ENCODE results near the gene BYSL.

BYSL gene

GRCh38 chr6:41877051-41877680 lies 44.1 kb upstream of the BYSL start:
- Histone ChIP-seq H4K91ac (ENCODE audit: low read depth, low read length) (no peak overlapping the region), H2BK5ac (ENCODE audit: low read depth, low read length, poor library complexity) (no peak overlapping the region), H3K4me2 (ENCODE audit: low read length) (no peak overlapping the region), H2AFZ (ENCODE audit: insufficient read depth, low read length, poor library complexity) (no peak overlapping the region), H2BK12ac (ENCODE audit: low read length) (no peak overlapping the region), H3K79me2 (ENCODE audit: control insufficient read depth, insufficient read depth, low read length, poor library complexity) (no peaks in the 10 kb centered on the region), H4K12ac (ENCODE audit: low read depth, low read length) (no peak overlapping the region), H3K9me3 (ENCODE audit: insufficient read depth, low read depth, low read length) (no peaks in the 10 kb centered on the region), H3K4ac (ENCODE audit: low read depth, low read length) (no peak overlapping the region), H3K27ac (ENCODE audit: low read depth, low read length) (no peak overlapping the region), H3K79me1 (ENCODE audit: low read length) (no peaks in the 10 kb centered on the region), H3K14ac (ENCODE audit: low read length) (no peak overlapping the region), H3K23ac (ENCODE audit: low read length) (no peak overlapping the region), H2BK120ac (ENCODE audit: insufficient read depth, low read length, poor library complexity) (no peak overlapping the region), H4K8ac (ENCODE audit: low read depth, low read length) (no peak overlapping the region), H3K4me1 (ENCODE audit: control insufficient read depth in 1 of 2, insufficient read depth in 2 of 2, low read length in 2 of 2) (no peaks in the 10 kb centered on the region), H3K18ac (ENCODE audit: low read length) (no peak overlapping the region), H3K36me3 (ENCODE audit: control insufficient read depth in 1 of 2, insufficient read depth in 2 of 2, low read length in 2 of 2) (peaks cover 0 to 3% of the 10 kb centered on the region in 2 experiments), H3K4me3 (ENCODE audit: low read depth, low read length) (no peak overlapping the region), H2AK5ac (ENCODE audit: low read length) (no peak overlapping the region), H3K27me3 (ENCODE audit: insufficient read depth, low read length) (no peaks in the 10 kb centered on the region), H3K9ac (ENCODE audit: low read length) (no peak overlapping the region)
- WGBS (ENCODE audit: extremely low coverage, insufficient coverage, insufficient read length): no CpG with 5 or more reads among the region's 2 CpGs
- DNase-seq: no peak

- DNase-seq: peak in 1 of 2 donors; percentile 32
- Histone ChIP-seq H3K27me3 (ENCODE audit: insufficient read depth, low read length) (no peaks in the 10 kb centered on the region), H2BK12ac (ENCODE audit: low read length) (no peak overlapping the region), H3K27ac (ENCODE audit: low read depth, low read length) (no peak overlapping the region), H3K9me3 (ENCODE audit: insufficient read depth, low read depth, low read length) (no peaks in the 10 kb centered on the region), H4K12ac (ENCODE audit: low read depth, low read length) (no peak overlapping the region), H3K79me2 (ENCODE audit: control insufficient read depth, insufficient read depth, low read length, poor library complexity) (no peaks in the 10 kb centered on the region), H3K9ac (ENCODE audit: low read length) (no peak overlapping the region), H3K23ac (ENCODE audit: low read length) (no peak overlapping the region), H3K36me3 (ENCODE audit: control insufficient read depth in 1 of 2, insufficient read depth in 2 of 2, low read length in 2 of 2) (peaks cover 0 to 3% of the 10 kb centered on the region in 2 experiments), H2AK5ac (ENCODE audit: low read length) (no peak overlapping the region), H2BK120ac (ENCODE audit: insufficient read depth, low read length, poor library complexity) (no peak overlapping the region), H3K4me1 (ENCODE audit: control insufficient read depth in 1 of 2, insufficient read depth in 2 of 2, low read length in 2 of 2) (no peaks in the 10 kb centered on the region), H3K79me1 (ENCODE audit: low read length) (no peaks in the 10 kb centered on the region), H3K18ac (ENCODE audit: low read length) (no peak overlapping the region), H3K14ac (ENCODE audit: low read length) (no peak overlapping the region), H2BK5ac (ENCODE audit: low read depth, low read length, poor library complexity) (no peak overlapping the region), H4K8ac (ENCODE audit: low read depth, low read length) (no peak overlapping the region), H3K4ac (ENCODE audit: low read depth, low read length) (no peak overlapping the region), H3K4me2 (ENCODE audit: low read length) (no peak overlapping the region), H4K91ac (ENCODE audit: low read depth, low read length) (no peak overlapping the region), H3K4me3 (ENCODE audit: low read depth, low read length) (no peak overlapping the region), H2AFZ (ENCODE audit: insufficient read depth, low read length, poor library complexity) (no peak overlapping the region)
- no CpG with 5 or more reads among the region's 2 CpGs for WGBS (ENCODE audit: extremely low coverage, insufficient coverage, insufficient read length)
These were observed 43.1 kb upstream of the BYSL start for GRCh38 chr6:41878246-41878645.

GRCh38 chr6:41878961-41879405 lies 42.3 kb upstream of the BYSL start:
- Histone ChIP-seq H3K36me3 (ENCODE audit: control insufficient read depth in 1 of 2, insufficient read depth in 2 of 2, low read length in 2 of 2) (peaks cover 0 to 3% of the 10 kb centered on the region in 2 experiments), H3K4me1 (ENCODE audit: control insufficient read depth in 1 of 2, insufficient read depth in 2 of 2, low read length in 2 of 2) (no peaks in the 10 kb centered on the region), H2BK5ac (ENCODE audit: low read depth, low read length, poor library complexity) (no peak overlapping the region), H3K14ac (ENCODE audit: low read length) (no peak overlapping the region), H2BK120ac (ENCODE audit: insufficient read depth, low read length, poor library complexity) (no peak overlapping the region), H3K79me2 (ENCODE audit: control insufficient read depth, insufficient read depth, low read length, poor library complexity) (no peaks in the 10 kb centered on the region), H4K8ac (ENCODE audit: low read depth, low read length) (no peak overlapping the region), H3K4ac (ENCODE audit: low read depth, low read length) (no peak overlapping the region), H3K4me2 (ENCODE audit: low read length) (no peak overlapping the region), H3K79me1 (ENCODE audit: low read length) (no peaks in the 10 kb centered on the region), H3K18ac (ENCODE audit: low read length) (no peak overlapping the region), H2AFZ (ENCODE audit: insufficient read depth, low read length, poor library complexity) (no peak overlapping the region), H4K91ac (ENCODE audit: low read depth, low read length) (no peak overlapping the region), H3K27me3 (ENCODE audit: insufficient read depth, low read length) (no peaks in the 10 kb centered on the region), H2BK12ac (ENCODE audit: low read length) (no peak overlapping the region), H3K27ac (ENCODE audit: low read depth, low read length) (no peak overlapping the region), H3K4me3 (ENCODE audit: low read depth, low read length) (no peak overlapping the region), H4K12ac (ENCODE audit: low read depth, low read length) (no peak overlapping the region), H3K9me3 (ENCODE audit: insufficient read depth, low read depth, low read length) (no peaks in the 10 kb centered on the region), H3K9ac (ENCODE audit: low read length) (no peak overlapping the region), H3K23ac (ENCODE audit: low read length) (no peak overlapping the region), H2AK5ac (ENCODE audit: low read length) (no peak overlapping the region)
- no CpG with 5 or more reads among the region's 5 CpGs for WGBS (ENCODE audit: extremely low coverage, insufficient coverage, insufficient read length)
- DNase-seq: peak; percentile 20 to 62

- no peak overlapping the region for H2BK12ac ChIP-seq (ENCODE audit: low read length)
- no peak overlapping the region for H2AK5ac ChIP-seq (ENCODE audit: low read length)
- H2BK120ac ChIP-seq (ENCODE audit: insufficient read depth, low read length, poor library complexity): no peak overlapping the region
- WGBS (ENCODE audit: extremely low coverage, insufficient coverage, insufficient read length): no CpG with 5 or more reads among the region's 1 CpG
- no peak overlapping the region for H4K12ac ChIP-seq (ENCODE audit: low read depth, low read length)
- H3K79me2 ChIP-seq (ENCODE audit: control insufficient read depth, insufficient read depth, low read length, poor library complexity): no peaks in the 10 kb centered on the region
- H3K4me1 ChIP-seq (ENCODE audit: control insufficient read depth in 1 of 2, insufficient read depth in 2 of 2, low read length in 2 of 2): no peaks in the 10 kb centered on the region
- no peak overlapping the region for H3K18ac ChIP-seq (ENCODE audit: low read length)
- no peak overlapping the region for H3K9ac ChIP-seq (ENCODE audit: low read length)
- H3K27ac ChIP-seq (ENCODE audit: low read depth, low read length): no peak overlapping the region
- H3K4me2 ChIP-seq (ENCODE audit: low read length): no peak overlapping the region
- no peak overlapping the region for H3K23ac ChIP-seq (ENCODE audit: low read length)
- no peaks in the 10 kb centered on the region for H3K9me3 ChIP-seq (ENCODE audit: insufficient read depth, low read depth, low read length)
- H4K8ac ChIP-seq (ENCODE audit: low read depth, low read length): no peak overlapping the region
- H2BK5ac ChIP-seq (ENCODE audit: low read depth, low read length, poor library complexity): no peak overlapping the region
- no peak overlapping the region for H2AFZ ChIP-seq (ENCODE audit: insufficient read depth, low read length, poor library complexity)
- no peak overlapping the region for H3K4me3 ChIP-seq (ENCODE audit: low read depth, low read length)
- H3K4ac ChIP-seq (ENCODE audit: low read depth, low read length): no peak overlapping the region
- no peak overlapping the region for H4K91ac ChIP-seq (ENCODE audit: low read depth, low read length)
- H3K14ac ChIP-seq (ENCODE audit: low read length): no peak overlapping the region
- no peak for DNase-seq
- H3K36me3 ChIP-seq (ENCODE audit: control insufficient read depth in 1 of 2, insufficient read depth in 2 of 2, low read length in 2 of 2): peaks cover 0 to 1% of the 10 kb centered on the region in 2 experiments
- no peaks in the 10 kb centered on the region for H3K79me1 ChIP-seq (ENCODE audit: low read length)
- H3K27me3 ChIP-seq (ENCODE audit: insufficient read depth, low read length): no peaks in the 10 kb centered on the region
These were observed 39.8 kb upstream of the BYSL start for GRCh38 chr6:41881506-41881905.

All from trophoblast cell (in vitro differentiated cells and primary cell).